H1 (cell line): ENCODE results near the gene IFNE.

ENCODE experiments used
- EZH2 ChIP-seq: fragments of 200-600 bp; sonication (generic); IDR thresholded peaks from 2 replicates; pipeline ENCODE4 v1.7.1; 2012; ENCODE audit warnings: low read depth, mild to moderate bottlenecking, moderate library complexity, low read length, inconsistent platforms; ENCODE audit not compliant: severe bottlenecking
- JUND ChIP-seq: IDR thresholded peaks from 2 replicates; pipeline ENCODE4 v1.6.1; 2011; ENCODE audit warnings: mild to moderate bottlenecking, improper control_type of control experiment, low read length
- POLR2A ChIP-seq, 2 experiments: IDR thresholded peaks; 1 replicate in 1 of 2; 2 replicates in 1 of 2; pipeline ENCODE4 v1.6.1; 2011; ENCODE audit warnings: low read depth in 2 of 2, low read length in 2 of 2, mild to moderate bottlenecking in 2 of 2; ENCODE audit errors: control extremely low read depth in 1 of 2
- POLR2AphosphoS5 ChIP-seq: IDR thresholded peaks from 2 replicates; pipeline ENCODE4 v1.6.1; 2011; ENCODE audit warnings: low read depth, low read length
- SIN3A ChIP-seq, 2 experiments: IDR thresholded peaks in 1 of 2; conservative IDR thresholded peaks in 1 of 2; 2 replicates each; pipeline ENCODE4 v1.6.1; 2011 to 2012; ENCODE audit warnings: low read length in 2 of 2, improper control_type of control experiment in 1 of 2, low read depth in 1 of 2, mild to moderate bottlenecking in 1 of 2
- SP1 ChIP-seq: IDR thresholded peaks from 2 replicates; pipeline ENCODE4 v1.6.1; 2011; ENCODE audit warnings: low read depth, low read length
- SP4 ChIP-seq: IDR thresholded peaks from 2 replicates; pipeline ENCODE4 v1.6.1; 2012; ENCODE audit warnings: low read length, inconsistent platforms
- TF ChIP-seq, protein P1 (sequence below): IDR thresholded peaks from 2 replicates; pipeline ENCODE4 v1.6.1; 2011; ENCODE audit warnings: low read length, improper control_type of control experiment
- TF ChIP-seq, protein P2 (sequence below), 3 experiments: IDR thresholded peaks; 1 replicate in 2 of 3; 2 replicates in 1 of 3; pipeline versions ENCODE4 v1.5.1 to v1.6.1; 2011; ENCODE audit warnings: low read length in 3 of 3, mild to moderate bottlenecking in 3 of 3, inconsistent platforms in 2 of 3, low read depth in 1 of 3, moderate library complexity in 1 of 3; ENCODE audit not compliant: insufficient read depth in 1 of 3; ENCODE audit errors: control extremely low read depth in 1 of 3

DNA sequence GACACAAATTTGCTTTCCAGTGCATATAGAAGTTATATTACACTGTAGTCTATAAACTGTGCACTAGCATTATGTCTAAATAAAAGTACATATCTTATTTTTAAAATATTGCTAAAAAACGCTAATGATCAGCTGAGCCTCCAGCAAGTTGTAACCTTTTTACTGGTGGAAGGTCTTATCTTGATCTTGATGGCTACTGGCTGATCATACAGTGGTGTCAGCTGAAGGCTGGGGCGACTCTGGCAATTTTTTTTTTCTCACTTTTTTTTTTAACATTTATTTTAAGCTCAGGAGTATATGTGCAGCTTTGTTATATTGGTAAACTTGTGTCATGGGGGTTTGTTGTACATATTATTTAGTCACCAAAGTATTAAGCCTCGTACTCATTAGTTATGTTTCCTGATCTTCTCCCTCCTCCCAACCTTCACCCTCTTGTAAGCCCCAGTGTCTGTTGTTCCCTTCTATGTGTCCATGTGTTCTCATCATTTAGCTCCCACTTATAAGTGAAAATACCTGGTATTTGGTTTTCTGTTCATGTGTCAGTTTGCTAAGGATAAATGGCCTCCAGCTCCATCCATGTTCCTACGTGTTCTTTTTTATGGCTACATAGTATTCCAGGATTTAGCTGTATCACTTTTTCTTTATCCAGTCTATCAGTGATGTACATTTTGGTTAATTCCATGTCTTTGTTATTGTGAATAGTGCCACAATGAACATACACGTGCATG, 38.6 kb upstream of the IFNE start:
- no peak for TF ChIP-seq POLR2AphosphoS5
- TF ChIP-seq POLR2A (IDR thresholded peaks at IDR 0.05; ENCODE audit: control extremely low read depth in 1 of 2, low read depth in 2 of 2, low read length in 2 of 2), result no peak
- TF ChIP-seq SP1, result no peak
- TF ChIP-seq, protein P1, sequence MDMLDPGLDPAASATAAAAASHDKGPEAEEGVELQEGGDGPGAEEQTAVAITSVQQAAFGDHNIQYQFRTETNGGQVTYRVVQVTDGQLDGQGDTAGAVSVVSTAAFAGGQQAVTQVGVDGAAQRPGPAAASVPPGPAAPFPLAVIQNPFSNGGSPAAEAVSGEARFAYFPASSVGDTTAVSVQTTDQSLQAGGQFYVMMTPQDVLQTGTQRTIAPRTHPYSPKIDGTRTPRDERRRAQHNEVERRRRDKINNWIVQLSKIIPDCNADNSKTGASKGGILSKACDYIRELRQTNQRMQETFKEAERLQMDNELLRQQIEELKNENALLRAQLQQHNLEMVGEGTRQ, result no peak
- no peak for TF ChIP-seq SP4
- TF ChIP-seq, protein P2, sequence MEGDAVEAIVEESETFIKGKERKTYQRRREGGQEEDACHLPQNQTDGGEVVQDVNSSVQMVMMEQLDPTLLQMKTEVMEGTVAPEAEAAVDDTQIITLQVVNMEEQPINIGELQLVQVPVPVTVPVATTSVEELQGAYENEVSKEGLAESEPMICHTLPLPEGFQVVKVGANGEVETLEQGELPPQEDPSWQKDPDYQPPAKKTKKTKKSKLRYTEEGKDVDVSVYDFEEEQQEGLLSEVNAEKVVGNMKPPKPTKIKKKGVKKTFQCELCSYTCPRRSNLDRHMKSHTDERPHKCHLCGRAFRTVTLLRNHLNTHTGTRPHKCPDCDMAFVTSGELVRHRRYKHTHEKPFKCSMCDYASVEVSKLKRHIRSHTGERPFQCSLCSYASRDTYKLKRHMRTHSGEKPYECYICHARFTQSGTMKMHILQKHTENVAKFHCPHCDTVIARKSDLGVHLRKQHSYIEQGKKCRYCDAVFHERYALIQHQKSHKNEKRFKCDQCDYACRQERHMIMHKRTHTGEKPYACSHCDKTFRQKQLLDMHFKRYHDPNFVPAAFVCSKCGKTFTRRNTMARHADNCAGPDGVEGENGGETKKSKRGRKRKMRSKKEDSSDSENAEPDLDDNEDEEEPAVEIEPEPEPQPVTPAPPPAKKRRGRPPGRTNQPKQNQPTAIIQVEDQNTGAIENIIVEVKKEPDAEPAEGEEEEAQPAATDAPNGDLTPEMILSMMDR (IDR thresholded peaks at IDR 0.05; ENCODE audit: control extremely low read depth in 1 of 3, insufficient read depth in 1 of 3, low read depth in 1 of 3, low read length in 3 of 3), result no peak
- no peak for TF ChIP-seq SIN3A (conservative IDR thresholded peaks at IDR 0.05 in 1 of 2, IDR thresholded peaks at IDR 0.05 in 1 of 2; ENCODE audit: low read depth in 1 of 2, low read length in 2 of 2)
- TF ChIP-seq JUND, result no peak
- TF ChIP-seq EZH2, result no peak
